Measurements from ENCODE around the gene FAM237A. TPM values are rescaled to one million over a fixed set of nuclear protein-coding genes. Genes with fewer than 3 reads are reported as not detected.

The FAM237A gene
- polyA plus RNA-seq, 6 donors from 2014 or later = not detected

Other genes with a start within 250 kb of the FAM237A start
- 1 to 10 TPM in 5 of 6 donors, under 1 TPM in 1; 0.26 to 2.9 (median 2.2) TPM for gene ADAM23, start 199.0 kb upstream of the FAM237A start, polyA plus RNA-seq (ENCODE audit: low read depth in 6 of 6)
- not detected for gene DYTN, start 75.9 kb downstream of the FAM237A start, polyA plus RNA-seq (ENCODE audit: low read depth in 6 of 6)
- not detected for gene MDH1B, start 122.8 kb downstream of the FAM237A start, polyA plus RNA-seq (ENCODE audit: low read depth in 6 of 6)
- gene FASTKD2, start 123.1 kb downstream of the FAM237A start, polyA plus RNA-seq (ENCODE audit: low read depth in 6 of 6) = 10 to 100 TPM; 16.5 to 25.8 (median 22.2) TPM